Measurements from ENCODE around the gene CADM1. TPM values are rescaled to one million over a fixed set of nuclear protein-coding genes. Genes with fewer than 3 reads are reported as not detected.

CADM1 gene
- polyA plus RNA-seq, 4 donors = 2.2 to 10.9 (median 5.8) TPM

DNA sequence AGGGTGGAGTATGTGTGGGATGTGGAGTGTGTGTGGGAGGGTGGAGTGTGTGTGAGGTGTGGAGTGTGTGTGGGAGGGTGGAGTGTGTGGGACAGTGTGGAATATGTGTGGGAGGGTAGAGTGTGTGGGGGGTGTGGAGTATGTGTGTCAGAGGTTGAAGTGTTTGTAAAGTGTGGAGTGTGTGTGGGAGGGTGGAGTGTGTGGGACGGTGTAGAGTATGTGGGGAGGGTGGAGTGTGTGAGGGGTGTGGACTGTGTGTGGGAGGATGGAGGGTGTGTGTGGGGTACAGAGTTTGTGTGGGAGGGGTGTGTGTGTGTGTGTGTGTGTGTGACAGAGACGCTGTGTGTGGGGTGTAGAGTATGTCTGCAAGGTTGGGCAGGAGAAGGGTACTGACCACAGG is 355.5 kb downstream of the CADM1 start:
- Histone ChIP-seq H3K9me3 (ENCODE audit: control insufficient read depth in 2 of 2, insufficient read depth in 1 of 2, low read depth in 1 of 2, low read length in 1 of 2) (no peaks in the 10 kb centered on the region), H3K36me3 (ENCODE audit: control insufficient read depth in 3 of 3, insufficient read depth in 2 of 3, low read depth in 1 of 3, low read length in 3 of 3) (no peaks in the 10 kb centered on the region), H3K4me3 (ENCODE audit: low read depth in 1 of 3, low read length in 3 of 3) (no peak overlapping the region), H3K4me1 (ENCODE audit: control insufficient read depth in 3 of 3, insufficient read depth in 2 of 3, low read depth in 1 of 3, low read length in 2 of 3) (no peaks in the 10 kb centered on the region), H3K27me3 (ENCODE audit: control insufficient read depth in 3 of 3, insufficient read depth in 3 of 3, low read length in 3 of 3) (no peaks in the 10 kb centered on the region), H3K27ac (ENCODE audit: low read depth in 1 of 3, low read length in 2 of 3) (no peak overlapping the region)
- 34 to 71% (median 61%) methylated on average over 2 of the region's 2 CpGs for WGBS, 3 donors
- FAIRE-seq (no peak), DNase-seq (no peak)

DNA sequence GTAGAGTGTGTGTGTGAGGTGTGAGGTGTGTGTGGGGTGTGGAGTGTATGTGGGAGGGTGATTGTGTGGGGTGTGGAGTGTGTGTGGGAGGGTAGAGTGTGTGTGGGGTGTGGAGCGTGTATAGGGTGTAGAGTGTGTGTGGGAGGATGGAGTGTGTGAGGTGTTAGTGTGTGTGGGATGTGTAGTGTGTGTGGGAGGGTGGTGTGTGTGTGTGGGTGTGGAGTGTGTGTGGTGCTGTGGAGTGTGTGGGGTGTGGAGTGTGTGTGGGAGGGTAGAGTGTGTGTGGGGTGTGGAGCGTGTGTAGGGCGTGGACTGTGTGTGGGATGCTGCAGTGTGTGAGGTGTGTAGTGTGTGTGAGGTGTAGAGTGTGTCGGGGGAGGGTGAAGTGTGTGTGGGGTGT is 356.1 kb downstream of the CADM1 start:
- WGBS, 3 donors = 84 to 94% (median 89%) methylated on average over 4 of the region's 4 CpGs
- no peaks in the 10 kb centered on the region for H3K36me3 ChIP-seq (ENCODE audit: control insufficient read depth in 3 of 3, insufficient read depth in 2 of 3, low read depth in 1 of 3, low read length in 3 of 3)
- H3K4me3 ChIP-seq (ENCODE audit: low read depth in 1 of 3, low read length in 3 of 3) = no peak overlapping the region
- FAIRE-seq (no peak), DNase-seq (no peak)
- no peak overlapping the region for H3K27ac ChIP-seq (ENCODE audit: low read depth in 1 of 3, low read length in 2 of 3)
- peaks cover 0 to 2% (median 0%) of the 10 kb centered on the region in 3 donors for H3K27me3 ChIP-seq (ENCODE audit: control insufficient read depth in 3 of 3, insufficient read depth in 3 of 3, low read length in 3 of 3)
- H3K9me3 ChIP-seq (ENCODE audit: control insufficient read depth in 2 of 2, insufficient read depth in 1 of 2, low read depth in 1 of 2, low read length in 1 of 2) = no peaks in the 10 kb centered on the region
- no peaks in the 10 kb centered on the region for H3K4me1 ChIP-seq (ENCODE audit: control insufficient read depth in 3 of 3, insufficient read depth in 2 of 3, low read depth in 1 of 3, low read length in 2 of 3)

DNA sequence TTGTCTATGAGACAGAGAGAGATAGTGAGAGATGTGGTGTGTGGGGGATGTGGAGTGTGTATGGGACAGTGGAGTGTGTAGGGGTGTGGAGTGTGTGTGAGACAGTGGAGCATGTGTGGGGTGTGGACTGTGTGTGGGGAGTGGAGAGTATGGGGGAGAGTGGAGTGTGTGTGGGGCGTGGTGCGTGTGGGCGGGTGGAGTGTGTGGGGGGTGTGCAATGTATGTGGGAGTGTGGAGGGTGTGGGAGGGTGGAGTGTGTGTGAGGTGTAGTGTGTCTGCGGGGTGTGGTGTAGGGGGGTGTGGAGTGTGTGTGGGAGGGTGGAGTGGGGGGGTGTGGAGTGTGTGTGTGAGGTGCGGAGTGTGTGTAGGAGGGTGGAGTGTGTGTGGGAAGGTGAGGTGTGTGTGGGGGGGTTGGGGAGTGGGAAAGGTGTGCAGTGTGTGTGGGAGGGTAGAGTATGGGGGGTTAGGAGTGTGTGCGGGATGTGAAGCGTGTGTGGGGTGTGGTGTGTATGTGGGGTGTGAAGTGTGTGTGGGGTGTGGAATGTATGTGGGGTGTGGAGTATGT is 356.9 kb downstream of the CADM1 start:
- H3K27me3 ChIP-seq (ENCODE audit: control insufficient read depth in 3 of 3, insufficient read depth in 3 of 3, low read length in 3 of 3) = peaks cover 0 to 3% (median 0%) of the 10 kb centered on the region in 3 donors
- no peak for DNase-seq
- no peak overlapping the region for H3K4me3 ChIP-seq (ENCODE audit: low read depth in 1 of 3, low read length in 3 of 3)
- no peaks in the 10 kb centered on the region for H3K36me3 ChIP-seq (ENCODE audit: control insufficient read depth in 3 of 3, insufficient read depth in 2 of 3, low read depth in 1 of 3, low read length in 3 of 3)
- H3K27ac ChIP-seq (ENCODE audit: low read depth in 1 of 3, low read length in 2 of 3) = no peak overlapping the region
- no peaks in the 10 kb centered on the region for H3K4me1 ChIP-seq (ENCODE audit: control insufficient read depth in 3 of 3, insufficient read depth in 2 of 3, low read depth in 1 of 3, low read length in 2 of 3)
- WGBS, 3 donors = 74 to 92% (median 91%) methylated on average over 6 to 7 of the region's 7 CpGs
- no peak for FAIRE-seq
- H3K9me3 ChIP-seq (ENCODE audit: control insufficient read depth in 2 of 2, insufficient read depth in 1 of 2, low read depth in 1 of 2, low read length in 1 of 2) = no peaks in the 10 kb centered on the region

DNA sequence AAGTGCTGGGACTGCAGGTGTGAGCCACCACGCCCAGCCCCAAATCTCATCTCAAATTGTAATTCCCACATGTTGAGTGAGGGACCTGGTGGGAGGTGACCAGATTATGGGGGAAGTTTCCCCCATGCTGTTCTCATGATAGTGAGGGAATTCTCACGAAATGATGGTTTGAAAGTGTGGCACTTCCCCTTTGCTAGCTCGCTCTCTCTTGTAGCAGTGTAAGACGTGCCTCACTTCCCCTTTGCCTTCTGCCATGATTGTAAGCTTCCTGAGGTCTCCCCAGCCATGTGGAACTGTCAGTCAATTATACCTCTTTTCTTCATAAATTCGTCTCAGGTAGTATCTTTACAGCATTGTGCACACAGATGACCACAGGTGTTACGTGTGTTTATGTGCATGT is 357.8 kb downstream of the CADM1 start:
- Histone ChIP-seq H3K9me3 (ENCODE audit: control insufficient read depth in 2 of 2, insufficient read depth in 1 of 2, low read depth in 1 of 2, low read length in 1 of 2) (no peaks in the 10 kb centered on the region), H3K4me3 (ENCODE audit: low read depth in 1 of 3, low read length in 3 of 3) (no peak overlapping the region), H3K27ac (ENCODE audit: low read depth in 1 of 3, low read length in 2 of 3) (no peak overlapping the region), H3K4me1 (ENCODE audit: control insufficient read depth in 3 of 3, insufficient read depth in 2 of 3, low read depth in 1 of 3, low read length in 2 of 3) (no peaks in the 10 kb centered on the region), H3K27me3 (ENCODE audit: control insufficient read depth in 3 of 3, insufficient read depth in 3 of 3, low read length in 3 of 3) (peaks cover 0 to 3% (median 0%) of the 10 kb centered on the region in 3 donors), H3K36me3 (ENCODE audit: control insufficient read depth in 3 of 3, insufficient read depth in 2 of 3, low read depth in 1 of 3, low read length in 3 of 3) (no peaks in the 10 kb centered on the region)
- FAIRE-seq = no peak
- 73 to 82% (median 73%) methylated on average over 6 of the region's 6 CpGs for WGBS, 3 donors
- no peak for DNase-seq

DNA sequence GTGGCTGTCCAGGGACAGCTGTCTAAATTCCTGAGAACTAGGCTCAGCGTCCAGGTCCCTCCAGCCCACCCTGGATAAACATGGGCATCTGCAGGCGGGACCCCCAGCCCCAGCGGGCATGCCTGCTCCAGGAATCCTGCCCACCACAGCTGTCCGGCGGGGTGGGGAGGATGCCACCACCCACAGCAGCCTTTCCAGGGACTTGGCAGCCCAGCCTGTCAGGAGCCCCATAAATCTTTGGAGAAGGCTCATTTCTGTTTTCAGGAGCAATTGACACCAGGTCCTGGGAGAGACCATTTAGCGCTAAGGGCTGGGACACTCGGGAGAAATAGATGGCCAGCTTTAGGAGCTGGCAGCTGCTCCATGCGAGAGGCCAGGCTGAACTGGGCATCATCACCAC is 358.9 kb downstream of the CADM1 start:
- no peaks in the 10 kb centered on the region for H3K4me1 ChIP-seq (ENCODE audit: control insufficient read depth in 3 of 3, insufficient read depth in 2 of 3, low read depth in 1 of 3, low read length in 2 of 3)
- WGBS, 3 donors = 74 to 81% (median 79%) methylated on average over 8 of the region's 8 CpGs
- H3K36me3 ChIP-seq (ENCODE audit: control insufficient read depth in 3 of 3, insufficient read depth in 2 of 3, low read depth in 1 of 3, low read length in 3 of 3) = no peaks in the 10 kb centered on the region
- FAIRE-seq = no peak
- H3K9me3 ChIP-seq (ENCODE audit: control insufficient read depth in 2 of 2, insufficient read depth in 1 of 2, low read depth in 1 of 2, low read length in 1 of 2) = no peaks in the 10 kb centered on the region
- H3K4me3 ChIP-seq (ENCODE audit: low read depth in 1 of 3, low read length in 3 of 3) = no peak overlapping the region
- H3K27ac ChIP-seq (ENCODE audit: low read depth in 1 of 3, low read length in 2 of 3) = no peak overlapping the region
- H3K27me3 ChIP-seq (ENCODE audit: control insufficient read depth in 3 of 3, insufficient read depth in 3 of 3, low read length in 3 of 3) = peaks cover 0 to 5% (median 0%) of the 10 kb centered on the region in 3 donors
- no peak for DNase-seq

DNA sequence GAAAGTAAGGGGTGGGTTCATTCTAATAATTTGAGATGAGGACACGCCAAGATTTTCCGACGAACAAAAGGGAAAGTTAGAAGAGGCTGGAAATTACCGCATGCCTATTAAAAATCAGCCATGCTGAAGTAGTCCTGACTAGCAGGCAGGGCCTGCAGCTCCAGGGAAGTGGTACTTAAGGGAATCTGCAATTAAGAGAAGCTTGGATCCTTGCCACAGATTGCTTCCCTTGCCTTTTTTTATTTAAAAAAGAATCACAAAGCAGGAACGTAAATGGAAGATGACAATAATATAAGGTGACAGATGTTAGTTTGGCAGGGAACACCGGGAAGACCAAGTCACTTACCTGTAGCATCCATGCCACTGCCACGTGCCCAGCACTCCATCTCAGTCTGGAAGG is 359.3 kb downstream of the CADM1 start:
- Histone ChIP-seq H3K4me3 (ENCODE audit: low read depth in 1 of 3, low read length in 3 of 3) (no peak overlapping the region), H3K27me3 (ENCODE audit: control insufficient read depth in 3 of 3, insufficient read depth in 3 of 3, low read length in 3 of 3) (peaks cover 0 to 5% (median 0%) of the 10 kb centered on the region in 3 donors), H3K36me3 (ENCODE audit: control insufficient read depth in 3 of 3, insufficient read depth in 2 of 3, low read depth in 1 of 3, low read length in 3 of 3) (no peaks in the 10 kb centered on the region), H3K9me3 (ENCODE audit: control insufficient read depth in 2 of 2, insufficient read depth in 1 of 2, low read depth in 1 of 2, low read length in 1 of 2) (no peaks in the 10 kb centered on the region), H3K27ac (ENCODE audit: low read depth in 1 of 3, low read length in 2 of 3) (no peak overlapping the region), H3K4me1 (ENCODE audit: control insufficient read depth in 3 of 3, insufficient read depth in 2 of 3, low read depth in 1 of 3, low read length in 2 of 3) (no peaks in the 10 kb centered on the region)
- DNase-seq = no peak
- WGBS, 3 donors = 71 to 78% (median 73%) methylated on average over 7 of the region's 7 CpGs
- no peak for FAIRE-seq

DNA sequence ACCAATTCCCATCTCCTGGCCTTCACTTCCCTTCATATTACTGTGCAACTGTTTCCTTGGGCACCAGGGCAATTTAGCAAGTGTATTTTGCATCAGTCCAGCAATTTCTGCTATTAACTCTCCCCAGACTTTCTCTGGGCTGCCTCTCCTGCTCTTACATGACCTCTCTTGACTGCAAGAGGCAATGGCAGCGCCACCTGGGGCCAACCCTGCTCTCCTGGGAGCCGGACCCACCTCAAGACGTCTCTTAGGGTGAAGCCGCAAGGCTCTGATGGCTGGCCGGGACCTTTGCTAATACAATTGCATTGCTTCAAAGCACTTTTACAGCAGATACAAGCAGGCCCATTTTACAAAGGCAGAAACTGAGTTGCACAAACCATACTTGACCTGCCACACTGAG is 360.2 kb downstream of the CADM1 start:
- Histone ChIP-seq H3K36me3 (ENCODE audit: control insufficient read depth in 3 of 3, insufficient read depth in 2 of 3, low read depth in 1 of 3, low read length in 3 of 3) (no peaks in the 10 kb centered on the region), H3K27ac (ENCODE audit: low read depth in 1 of 3, low read length in 2 of 3) (no peak overlapping the region), H3K9me3 (ENCODE audit: control insufficient read depth in 2 of 2, insufficient read depth in 1 of 2, low read depth in 1 of 2, low read length in 1 of 2) (no peaks in the 10 kb centered on the region), H3K4me1 (ENCODE audit: control insufficient read depth in 3 of 3, insufficient read depth in 2 of 3, low read depth in 1 of 3, low read length in 2 of 3) (no peaks in the 10 kb centered on the region), H3K27me3 (ENCODE audit: control insufficient read depth in 3 of 3, insufficient read depth in 3 of 3, low read length in 3 of 3) (peaks cover 0 to 5% (median 0%) of the 10 kb centered on the region in 3 donors), H3K4me3 (ENCODE audit: low read depth in 1 of 3, low read length in 3 of 3) (no peak overlapping the region)
- DNase-seq (no peak), FAIRE-seq (no peak)
- WGBS, 3 donors = 78 to 83% (median 82%) methylated on average over 5 of the region's 5 CpGs

DNA sequence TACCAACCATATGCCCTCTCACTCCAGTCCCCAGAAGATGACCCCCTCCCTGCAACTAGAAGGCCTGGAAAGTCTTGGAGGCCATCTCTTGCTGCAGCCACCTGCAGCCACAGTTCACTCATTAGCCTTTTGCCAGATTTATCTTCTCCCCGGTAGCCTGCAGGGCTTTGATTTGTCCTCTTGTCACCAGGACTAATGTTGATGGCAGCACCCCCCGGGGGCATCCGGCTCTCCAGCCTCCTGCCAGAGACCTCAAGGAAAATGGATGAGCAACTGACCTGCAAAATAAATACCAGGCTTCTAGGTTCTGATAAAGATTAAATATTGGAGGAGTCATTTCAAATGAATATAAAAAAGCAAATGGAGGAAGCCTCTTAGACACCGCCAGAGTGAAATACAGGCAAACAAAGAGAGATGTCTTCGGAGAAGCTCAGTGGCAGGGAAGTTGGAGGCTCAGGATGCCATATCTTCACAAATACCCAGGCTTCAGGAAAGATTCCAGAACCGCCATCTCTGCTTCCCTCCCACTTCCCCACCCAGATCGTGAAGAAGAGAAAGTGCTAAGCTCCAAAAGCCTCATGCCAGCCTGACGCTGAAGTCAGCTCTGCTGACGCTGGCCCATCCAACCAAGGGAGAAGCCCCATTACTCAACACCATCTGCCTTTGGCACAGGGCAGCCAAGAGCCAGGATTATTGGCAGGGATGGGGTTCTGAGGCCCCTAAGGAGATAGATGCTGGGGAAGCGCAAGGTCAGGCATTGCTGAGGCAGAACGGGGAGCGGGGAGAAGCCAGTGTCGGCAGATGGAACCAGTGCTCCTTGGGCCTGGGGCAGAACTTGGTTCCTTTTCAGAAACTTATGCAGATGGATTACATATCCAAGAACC is 362.7 kb downstream of the CADM1 start:
- H3K27me3 ChIP-seq (ENCODE audit: control insufficient read depth in 3 of 3, insufficient read depth in 3 of 3, low read length in 3 of 3) = peaks cover 0 to 5% (median 0%) of the 10 kb centered on the region in 3 donors
- H3K27ac ChIP-seq (ENCODE audit: low read depth in 1 of 3, low read length in 2 of 3) = no peak overlapping the region
- no peaks in the 10 kb centered on the region for H3K36me3 ChIP-seq (ENCODE audit: control insufficient read depth in 3 of 3, insufficient read depth in 2 of 3, low read depth in 1 of 3, low read length in 3 of 3)
- DNase-seq (no peak), FAIRE-seq (no peak)
- 87 to 90% (median 88%) methylated on average over 13 of the region's 13 CpGs for WGBS, 3 donors
- H3K4me1 ChIP-seq (ENCODE audit: control insufficient read depth in 3 of 3, insufficient read depth in 2 of 3, low read depth in 1 of 3, low read length in 2 of 3) = no peaks in the 10 kb centered on the region
- no peak overlapping the region for H3K4me3 ChIP-seq (ENCODE audit: low read depth in 1 of 3, low read length in 3 of 3)
- H3K9me3 ChIP-seq (ENCODE audit: control insufficient read depth in 2 of 2, insufficient read depth in 1 of 2, low read depth in 1 of 2, low read length in 1 of 2) = no peaks in the 10 kb centered on the region
